Stomach (tissue), 9 donors: ENCODE results near the gene LINGO4. TPM values are rescaled to one million over a fixed set of nuclear protein-coding genes. Genes with fewer than 3 reads are reported as not detected.
A peak's percentile ranks its signal among the peaks of the same experiment; 100 is the strongest.

ENCODE experiments used
- DNase-seq, 2 donors: peaks; one replicate each; pipeline versions ENCODE4 v3.0.0 to v3.0.0-alpha.2; 2013 to 2019
- H3K27ac ChIP-seq, 5 donors: fragments of 200-600 bp in 4 of 5; sonication (generic) in 4 of 5; one replicate each; pipeline ENCODE4 v1.5.1; 2013 to 2019; ENCODE audit warnings: mild to moderate bottlenecking in 1 of 5, moderate library complexity in 1 of 5
- H3K27me3 ChIP-seq, 3 donors: fragments of 200-600 bp; sonication (generic); one replicate each; pipeline ENCODE4 v1.5.1; 2017 to 2019; ENCODE audit warnings: mixed run types in 1 of 3
- H3K36me3 ChIP-seq, 4 donors: fragments of 200-600 bp; sonication (generic); 1 replicate in 3 of 4; 2 replicates in 1 of 4; pipeline ENCODE4 v1.5.1; 2016 to 2019
- H3K4me1 ChIP-seq, 4 donors: fragments of 200-600 bp; sonication (generic); one replicate each; pipeline ENCODE4 v1.5.1; 2016 to 2019
- H3K4me3 ChIP-seq, 4 donors: fragments of 200-600 bp; sonication (generic) in 3 of 4; one replicate each; pipeline ENCODE4 v1.5.1; 2016 to 2019; ENCODE audit warnings: mild to moderate bottlenecking in 1 of 4
- H3K9me3 ChIP-seq, 4 donors: fragments of 200-600 bp; sonication (generic); one replicate each; pipeline ENCODE4 v1.5.1; 2016 to 2019
- EP300 ChIP-seq: sonication (generic); formaldehyde crosslinking; IDR thresholded peaks from one replicate; pipeline ENCODE4 v1.6.1; 2017; ENCODE audit warnings: antibody characterized with exemption
- POLR2A ChIP-seq, 4 donors: fragments of 450-650 bp; IDR thresholded peaks; one replicate each; pipeline ENCODE4 v1.6.1; 2016; ENCODE audit warnings: antibody characterized with exemption in 4 of 4, control low read depth in 2 of 4, mild to moderate bottlenecking in 1 of 4, moderate library complexity in 1 of 4
- POLR2AphosphoS5 ChIP-seq, 3 donors: sonication (generic); formaldehyde crosslinking; IDR thresholded peaks; one replicate each; pipeline ENCODE4 v1.6.1; 2016; ENCODE audit warnings: antibody characterized with exemption in 3 of 3
- WGBS, 5 donors: extraction: QIAGEN DNeasy Blood & Tissue Kit in 3 of 5; methylation state at CpG; one replicate each; pipeline versions ENCODE4 v1.1.5 to v1.1.7; 2013 to 2018; 5-methylcytosine and 5-hydroxymethylcytosine counted together
- intact Hi-C: fragments of 100-400 bp; cut with DNase I; formaldehyde crosslinking; loops from one replicate; pipeline ENCODE4 v1.15.1; 2023; ENCODE audit warnings: low total_unique reads
- polyA plus RNA-seq, 3 donors: library from polyadenylated mRNA; stranded (reverse); fragments of 200-250 nt; gene quantifications; one replicate each; pipeline ENCODE4 v1.2.3, GENCODE V29; 2013
- total RNA-seq, 5 donors: library from RNA; depleted of rRNA; stranded (reverse); fragments of >200 nt; gene quantifications; one replicate each; pipeline versions ENCODE4 v1.1.0 to v1.2.3, GENCODE V29; 2014 to 2016
- TF ChIP-seq, protein P1 (sequence below), 7 experiments: fragments of 450-650 bp in 4 of 7; fragments of 200-600 bp in 3 of 7; sonication (generic) in 3 of 7; IDR thresholded peaks; one replicate each; pipeline ENCODE4 v1.5.1; 2016 to 2019; ENCODE audit warnings: antibody characterized with exemption in 7 of 7, control low read depth in 2 of 7, mild to moderate bottlenecking in 1 of 7
- donor health status: healthy with polysubstance abuse.
- donor health status: Bipolar disorder and iron deficiency.
- donor health status: healthy.

LINGO4 gene
- total and polyA plus RNA-seq, 8 donors = 0.06 to 3.2 TPM; not detected in 6

DNA sequence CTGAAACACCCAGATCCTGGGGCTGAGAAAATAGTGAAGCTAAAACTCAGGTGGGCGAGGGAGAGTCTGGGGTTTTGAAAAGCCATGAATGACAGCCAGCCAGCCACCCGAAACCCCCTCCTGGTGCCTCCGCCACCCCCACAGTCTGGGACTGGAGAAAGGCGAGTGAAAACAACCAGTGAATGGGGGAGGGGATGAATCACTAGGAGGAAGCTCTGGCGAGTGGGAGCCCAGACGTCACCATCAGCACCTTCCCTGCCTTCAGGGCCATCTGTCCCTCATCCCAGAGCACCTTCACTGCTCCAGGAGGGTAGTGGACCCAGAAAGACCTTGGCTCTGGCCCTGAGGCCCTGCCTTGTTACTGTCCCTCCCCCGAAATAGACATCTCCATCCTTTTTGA is 17.2 kb upstream of the LINGO4 start:
- 66 to 74% (median 71%) methylated on average over 6 to 7 of the region's 7 CpGs for WGBS, 5 donors
- Histone ChIP-seq H3K27ac (no peak overlapping the region), H3K4me3 (no peak overlapping the region), H3K4me1 (peaks cover 0 to 17% (median 12%) of the 10 kb centered on the region in 4 donors), H3K9me3 (no peaks in the 10 kb centered on the region), H3K27me3 (peaks cover 0 to 11% (median 0%) of the 10 kb centered on the region in 3 donors), H3K36me3 (peaks cover 0 to 8% (median 2%) of the 10 kb centered on the region in 4 donors)
- intact Hi-C loops = no loop called here
- DNase-seq = no peak
- TF ChIP-seq, protein P1, sequence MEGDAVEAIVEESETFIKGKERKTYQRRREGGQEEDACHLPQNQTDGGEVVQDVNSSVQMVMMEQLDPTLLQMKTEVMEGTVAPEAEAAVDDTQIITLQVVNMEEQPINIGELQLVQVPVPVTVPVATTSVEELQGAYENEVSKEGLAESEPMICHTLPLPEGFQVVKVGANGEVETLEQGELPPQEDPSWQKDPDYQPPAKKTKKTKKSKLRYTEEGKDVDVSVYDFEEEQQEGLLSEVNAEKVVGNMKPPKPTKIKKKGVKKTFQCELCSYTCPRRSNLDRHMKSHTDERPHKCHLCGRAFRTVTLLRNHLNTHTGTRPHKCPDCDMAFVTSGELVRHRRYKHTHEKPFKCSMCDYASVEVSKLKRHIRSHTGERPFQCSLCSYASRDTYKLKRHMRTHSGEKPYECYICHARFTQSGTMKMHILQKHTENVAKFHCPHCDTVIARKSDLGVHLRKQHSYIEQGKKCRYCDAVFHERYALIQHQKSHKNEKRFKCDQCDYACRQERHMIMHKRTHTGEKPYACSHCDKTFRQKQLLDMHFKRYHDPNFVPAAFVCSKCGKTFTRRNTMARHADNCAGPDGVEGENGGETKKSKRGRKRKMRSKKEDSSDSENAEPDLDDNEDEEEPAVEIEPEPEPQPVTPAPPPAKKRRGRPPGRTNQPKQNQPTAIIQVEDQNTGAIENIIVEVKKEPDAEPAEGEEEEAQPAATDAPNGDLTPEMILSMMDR (IDR thresholded peaks at IDR 0.05) = no peak
- no peak for TF ChIP-seq POLR2AphosphoS5 (IDR thresholded peaks at IDR 0.05)
- no peak for TF ChIP-seq EP300
- no peak for TF ChIP-seq POLR2A (IDR thresholded peaks at IDR 0.05)

DNA sequence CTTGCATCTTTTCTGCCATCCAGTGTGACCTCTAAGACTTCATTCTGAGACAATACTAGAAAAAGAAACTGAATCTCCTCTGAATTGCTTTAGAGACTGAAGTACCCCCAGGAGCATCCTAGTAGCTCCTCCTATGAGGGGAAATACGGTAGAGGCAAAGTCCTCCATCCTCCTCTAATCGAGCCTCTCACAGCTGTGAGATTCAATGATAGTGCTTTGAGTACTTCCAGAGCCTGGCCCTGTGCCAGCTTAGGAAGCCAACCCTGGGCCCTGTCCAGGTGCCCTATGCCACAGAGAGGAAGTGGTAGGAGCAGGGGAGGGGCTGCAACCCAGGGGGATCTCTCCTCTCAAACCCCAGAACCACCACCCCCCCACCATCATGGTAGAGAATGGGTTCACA is 15.7 kb upstream of the LINGO4 start:
- Histone ChIP-seq H3K4me3 (no peak overlapping the region), H3K27me3 (peaks cover 0 to 2% (median 0%) of the 10 kb centered on the region in 3 donors), H3K4me1 (peaks cover 0 to 14% (median 12%) of the 10 kb centered on the region in 4 donors), H3K27ac (no peak overlapping the region), H3K36me3 (peaks cover 0 to 16% (median 13%) of the 10 kb centered on the region in 4 donors), H3K9me3 (no peaks in the 10 kb centered on the region)
- TF ChIP-seq, protein P1 (IDR thresholded peaks at IDR 0.05) = no peak
- TF ChIP-seq EP300 = no peak
- TF ChIP-seq POLR2AphosphoS5 (IDR thresholded peaks at IDR 0.05) = no peak
- no peak for TF ChIP-seq POLR2A (IDR thresholded peaks at IDR 0.05)
- DNase-seq = peak in 1 of 2 donors; percentile 71
- intact Hi-C loops = no loop called here
- WGBS, 5 donors = 3 to 13% (median 7%) methylated on average over 2 of the region's 2 CpGs

DNA sequence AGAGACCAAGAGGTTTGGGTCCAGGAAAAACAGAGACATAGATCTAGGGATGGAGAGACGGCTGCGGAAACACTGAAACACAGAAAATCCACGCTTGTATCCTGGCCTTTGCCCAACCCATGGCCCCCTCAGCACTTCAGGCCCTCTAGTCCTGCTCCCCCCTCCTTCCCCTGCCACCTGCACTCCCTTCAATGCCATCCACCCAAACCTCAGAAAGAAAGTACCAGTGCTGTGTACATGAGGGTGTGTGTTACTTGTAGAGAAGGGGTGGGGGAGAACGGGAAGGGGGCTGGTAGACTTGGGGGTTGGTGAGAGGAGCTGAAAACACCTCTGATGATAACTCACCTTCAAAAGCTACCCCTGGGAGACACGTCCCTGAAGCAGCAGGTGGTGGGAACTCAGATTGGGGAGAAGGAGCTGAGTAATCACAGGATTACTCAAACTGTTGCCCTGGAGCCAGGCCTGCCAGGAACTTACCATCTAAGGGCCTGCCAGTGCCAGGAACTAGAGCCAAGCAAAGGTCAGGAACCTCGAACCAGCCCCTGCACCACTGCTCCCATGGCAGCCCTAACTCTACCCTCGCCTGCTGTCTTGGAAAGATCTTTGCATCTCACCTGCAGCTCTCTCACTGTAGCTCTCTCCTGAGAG is 14.9 kb upstream of the LINGO4 start:
- Histone ChIP-seq H3K36me3 (peaks cover 0 to 20% (median 19%) of the 10 kb centered on the region in 4 donors), H3K27me3 (no peaks in the 10 kb centered on the region), H3K4me3 (no peak overlapping the region), H3K27ac (no peak overlapping the region), H3K9me3 (no peaks in the 10 kb centered on the region), H3K4me1 (peaks cover 0 to 13% (median 10%) of the 10 kb centered on the region in 4 donors)
- WGBS, 5 donors = 57 to 68% (median 62%) methylated on average over 7 of the region's 7 CpGs
- TF ChIP-seq, protein P1 (IDR thresholded peaks at IDR 0.05) = no peak
- TF ChIP-seq EP300 (no peak), POLR2AphosphoS5 (IDR thresholded peaks at IDR 0.05) (no peak), POLR2A (IDR thresholded peaks at IDR 0.05) (no peak)
- DNase-seq = peak in 1 of 2 donors; percentile 40
- intact Hi-C loops = no loop called here

DNA sequence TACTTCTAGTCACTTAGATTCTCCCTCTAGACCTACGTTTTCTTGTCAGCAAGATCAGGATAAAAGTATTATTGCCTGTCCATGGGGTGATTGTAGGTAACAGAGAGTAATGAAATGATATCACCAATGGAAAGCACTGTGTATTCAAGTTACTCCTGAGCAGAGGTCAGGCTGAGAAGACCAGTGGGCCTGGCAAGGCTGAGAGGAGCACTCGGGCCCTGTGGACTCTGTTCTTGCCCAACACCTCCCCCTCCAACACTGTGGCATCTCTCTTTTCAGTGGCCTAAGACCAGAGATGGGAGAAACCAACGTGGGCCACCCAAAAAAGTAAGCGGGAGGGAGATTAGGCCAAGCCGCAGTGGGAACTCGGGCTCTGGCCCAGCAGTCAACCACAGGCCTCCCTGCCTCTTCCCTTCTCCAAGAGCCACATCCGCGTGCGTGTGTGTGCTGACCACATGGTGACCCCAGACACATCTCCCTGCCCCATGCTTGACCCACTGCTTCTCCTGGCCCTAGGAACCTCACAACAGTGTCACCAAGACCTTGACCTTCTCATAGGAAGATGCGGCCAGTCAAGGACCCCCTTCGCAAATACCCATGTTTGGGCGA is 14.1 kb upstream of the LINGO4 start:
- no peak for TF ChIP-seq POLR2AphosphoS5 (IDR thresholded peaks at IDR 0.05)
- no peak for TF ChIP-seq POLR2A (IDR thresholded peaks at IDR 0.05)
- TF ChIP-seq, protein P1 (IDR thresholded peaks at IDR 0.05) = no peak
- TF ChIP-seq EP300 = no peak
- intact Hi-C loops = no loop called here
- Histone ChIP-seq H3K4me3 (no peak overlapping the region), H3K27ac (no peak overlapping the region), H3K4me1 (peaks cover 0 to 18% (median 11%) of the 10 kb centered on the region in 4 donors), H3K9me3 (no peaks in the 10 kb centered on the region), H3K27me3 (no peaks in the 10 kb centered on the region), H3K36me3 (peaks cover 0 to 27% (median 26%) of the 10 kb centered on the region in 4 donors)
- DNase-seq = no peak
- WGBS, 5 donors = 80 to 86% (median 83%) methylated on average over 12 of the region's 12 CpGs
